Measurements from ENCODE around the gene RIN3. TPM values are rescaled to one million over a fixed set of nuclear protein-coding genes. Genes with fewer than 3 reads are reported as not detected.
A peak's percentile ranks its signal among the peaks of the same experiment; 100 is the strongest.

RIN3 gene
- total RNA-seq, 1 experiment from 2014 or later: 14.8 TPM

DNA sequence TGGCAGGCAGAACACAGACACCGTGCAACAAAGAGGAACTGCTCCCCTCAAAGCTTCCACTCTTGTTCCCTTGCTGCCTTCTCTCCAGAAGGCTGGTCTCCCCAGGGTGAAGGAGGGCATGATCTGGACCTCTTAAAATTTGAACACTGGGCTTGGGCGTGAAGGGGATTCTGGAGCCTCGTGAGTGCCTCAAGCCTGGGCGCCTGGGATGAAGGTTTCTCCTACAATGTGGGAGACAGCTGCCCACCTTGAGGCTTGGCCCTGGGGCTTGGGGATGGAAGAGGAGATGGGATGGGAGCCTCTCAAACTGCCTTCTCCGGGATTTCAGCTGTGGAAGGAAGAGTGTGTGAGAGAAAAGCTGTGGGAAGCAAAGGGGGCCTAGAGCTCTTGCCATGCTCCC is 7.8 kb upstream of the RIN3 start:
- H3K9me2 ChIP-seq (ENCODE audit: insufficient read depth): no peaks in the 10 kb centered on the region
- ChIA-PET POLR2A (ENCODE audit: unreplicated experiment) (no interaction called here), CTCF (no interaction called here)
- no peaks in the 10 kb centered on the region for H3K36me3 ChIP-seq (ENCODE audit: low read depth)
- no peaks in the 10 kb centered on the region for H3K9me3 ChIP-seq (ENCODE audit: insufficient read depth, low read depth)
- H3K27ac ChIP-seq: no peak overlapping the region
- no TSS peak for BruUV-seq (replicated peaks)
- no peak overlapping the region for H2AFZ ChIP-seq
- H3K4me1 ChIP-seq (replicated peaks; ENCODE audit: insufficient read depth): peaks cover 72% of the 10 kb centered on the region
- intact Hi-C loops (cut with micrococcal nuclease; ENCODE audit: unreplicated experiment): loop anchor here (2.0 kb wide), 2 partner anchors 139 to 175 kb away; no protein-coding TSS in a partner anchor
- no peaks in the 10 kb centered on the region for H3K79me2 ChIP-seq (ENCODE audit: low read depth)
- H3K4me3 ChIP-seq: no peak overlapping the region
- peaks cover 48% of the 10 kb centered on the region for H3F3A ChIP-seq (ENCODE audit: insufficient read depth, low read depth)
- no peaks in the 10 kb centered on the region for H4K20me1 ChIP-seq (ENCODE audit: insufficient read depth)
- H3K27me3 ChIP-seq (ENCODE audit: insufficient read depth, low read depth): no peaks in the 10 kb centered on the region
- no peak overlapping the region for H3K4me2 ChIP-seq
- TF ChIP-seq EZH2 (IDR thresholded peaks at IDR 0.05; ENCODE audit: low read depth): no peak
- no peak for TF ChIP-seq CTCF (conservative IDR thresholded peaks at IDR 0.05)
- no peak for DNase-seq

GRCh38 chr14:92506231-92506630 is 7.3 kb upstream of the RIN3 start:
- intact Hi-C loops (cut with micrococcal nuclease; ENCODE audit: unreplicated experiment): no loop called here
- CTCF ChIA-PET: no interaction called here
- H2AFZ ChIP-seq: no peak overlapping the region

DNA sequence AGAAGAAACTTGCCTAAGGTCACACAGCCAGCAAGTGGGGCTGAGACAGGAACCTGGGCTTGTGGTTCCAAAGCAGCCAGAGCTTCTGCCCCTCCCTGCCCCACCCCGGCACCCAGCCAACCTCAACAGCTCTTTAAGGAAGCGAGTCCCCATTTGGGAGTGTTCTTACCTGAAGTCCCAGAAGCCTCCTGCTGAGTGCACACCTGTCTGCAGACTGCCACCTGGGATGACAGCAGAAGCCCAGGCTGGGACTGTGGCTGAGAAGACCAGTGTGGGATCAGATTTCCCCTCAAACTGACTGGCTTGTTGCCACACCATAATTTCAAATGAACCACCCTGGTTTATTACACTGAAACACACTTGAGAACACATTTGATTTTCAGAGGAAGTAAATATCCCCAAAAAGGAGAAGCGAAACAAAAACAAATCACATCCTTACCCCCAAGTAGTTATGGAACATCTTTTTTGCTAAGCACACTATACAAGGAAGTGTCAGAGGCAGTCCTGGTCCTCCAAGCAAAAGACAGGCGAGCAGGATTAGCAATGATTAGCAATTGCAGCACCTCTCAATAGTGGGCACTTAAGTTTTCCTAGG is 6.3 kb upstream of the RIN3 start:
- ChIA-PET POLR2A (ENCODE audit: unreplicated experiment) (no interaction called here), CTCF (interaction anchor here (0.6 kb wide), 1 partner anchor 401 kb away, joined by 3 read pairs; the partner anchor contains the start of gene ATXN3)
- H3K36me3 ChIP-seq (ENCODE audit: low read depth): no peaks in the 10 kb centered on the region
- no peak for TF ChIP-seq EZH2 (IDR thresholded peaks at IDR 0.05; ENCODE audit: low read depth)
- no peak for TF ChIP-seq CTCF (conservative IDR thresholded peaks at IDR 0.05)
- no peaks in the 10 kb centered on the region for H3K9me3 ChIP-seq (ENCODE audit: insufficient read depth, low read depth)
- H3K27me3 ChIP-seq (ENCODE audit: insufficient read depth, low read depth): no peaks in the 10 kb centered on the region
- no peak overlapping the region for H3K4me3 ChIP-seq
- peak overlapping the region; percentile 33 for H3K4me2 ChIP-seq
- peaks cover under 1% of the 10 kb centered on the region; the same call in 1 of the 2 replicates for H3K79me2 ChIP-seq (ENCODE audit: low read depth)
- intact Hi-C loops (cut with micrococcal nuclease; ENCODE audit: unreplicated experiment): no loop called here
- no peaks in the 10 kb centered on the region for H4K20me1 ChIP-seq (ENCODE audit: insufficient read depth)
- BruUV-seq (replicated peaks): no TSS peak
- DNase-seq: peak; percentile 72 to 93
- peak overlapping the region; percentile 33 for H3K27ac ChIP-seq
- peaks cover 54% of the 10 kb centered on the region for H3F3A ChIP-seq (ENCODE audit: insufficient read depth, low read depth)
- H3K4me1 ChIP-seq (replicated peaks; ENCODE audit: insufficient read depth): peaks cover 77% of the 10 kb centered on the region
- no peaks in the 10 kb centered on the region for H3K9me2 ChIP-seq (ENCODE audit: insufficient read depth)
- no peak overlapping the region for H2AFZ ChIP-seq

More at GRCh38 chr14:92506231-92506630, 7.3 kb upstream of the RIN3 start:
- POLR2A ChIA-PET (ENCODE audit: unreplicated experiment): no interaction called here
- Histone ChIP-seq H3K4me1 (replicated peaks; ENCODE audit: insufficient read depth) (peaks cover 76% of the 10 kb centered on the region), H3K27me3 (ENCODE audit: insufficient read depth, low read depth) (no peaks in the 10 kb centered on the region), H3K79me2 (ENCODE audit: low read depth) (no peaks in the 10 kb centered on the region), H3K36me3 (ENCODE audit: low read depth) (no peaks in the 10 kb centered on the region), H3K9me2 (ENCODE audit: insufficient read depth) (no peaks in the 10 kb centered on the region), H3K9me3 (ENCODE audit: insufficient read depth, low read depth) (no peaks in the 10 kb centered on the region), H4K20me1 (ENCODE audit: insufficient read depth) (no peaks in the 10 kb centered on the region), H3K4me3 (no peak overlapping the region), H3K27ac (no peak overlapping the region), H3K4me2 (no peak overlapping the region; the same call in 1 of the 2 replicates), H3F3A (ENCODE audit: insufficient read depth, low read depth) (peaks cover 52% of the 10 kb centered on the region)
- TF ChIP-seq EZH2 (IDR thresholded peaks at IDR 0.05; ENCODE audit: low read depth) (no peak), CTCF (conservative IDR thresholded peaks at IDR 0.05) (no peak)
- BruUV-seq (replicated peaks): no TSS peak
- no peak for DNase-seq
